ENCODE data around the gene EFCAB6. TPM values are rescaled to one million over a fixed set of nuclear protein-coding genes. Genes with fewer than 3 reads are reported as not detected.

Gene EFCAB6
- total and polyA plus RNA-seq, 10 donors = 0.07 to 2.8 (median 0.78) TPM

- Histone ChIP-seq H3K4me3 (no peak overlapping the region), H3K27me3 (replicated peaks in 1 of 7) (peaks cover 0 to 8% (median 0%) of the 10 kb centered on the region in 7 donors), H3K27ac (no peak overlapping the region), H3K36me3 (no peaks in the 10 kb centered on the region), H3K4me1 (no peaks in the 10 kb centered on the region), H3K9me3 (no peaks in the 10 kb centered on the region)
- no peak for DNase-seq
- TF ChIP-seq POLR2A (IDR thresholded peaks at IDR 0.05) = no peak
- no peak for TF ChIP-seq POLR2AphosphoS5 (IDR thresholded peaks at IDR 0.05)
- TF ChIP-seq CTCF (IDR thresholded peaks at IDR 0.05 in 8 of 11, conservative IDR thresholded peaks at IDR 0.05 in 3 of 11) = no peak
- WGBS, 5 donors = 93 to 98% (median 95%) methylated on average over 3 of the region's 3 CpGs
- intact Hi-C loops (cut with DNase I; ENCODE audit: low total_unique reads) = no loop called here
Observed at GRCh38 chr22:43504068-43504467, 308.0 kb downstream of the EFCAB6 start.

GRCh38 chr22:43502306-43502874 lies 309.7 kb downstream of the EFCAB6 start:
- H3K27ac ChIP-seq = no peak overlapping the region
- H3K9me3 ChIP-seq = no peaks in the 10 kb centered on the region
- WGBS, 5 donors = 70 to 87% (median 83%) methylated on average over 8 to 20 of the region's 20 CpGs
- no peaks in the 10 kb centered on the region for H3K36me3 ChIP-seq
- TF ChIP-seq POLR2A (IDR thresholded peaks at IDR 0.05) (no peak), POLR2AphosphoS5 (IDR thresholded peaks at IDR 0.05) (no peak), CTCF (IDR thresholded peaks at IDR 0.05 in 8 of 11, conservative IDR thresholded peaks at IDR 0.05 in 3 of 11) (no peak)
- H3K27me3 ChIP-seq (replicated peaks in 1 of 7) = peaks cover 0 to 8% (median 0%) of the 10 kb centered on the region in 7 donors
- no peak for DNase-seq
- intact Hi-C loops (cut with DNase I; ENCODE audit: low total_unique reads) = no loop called here
- no peaks in the 10 kb centered on the region for H3K4me1 ChIP-seq
- no peak overlapping the region for H3K4me3 ChIP-seq

- Histone ChIP-seq H3K9me3 (no peaks in the 10 kb centered on the region), H3K36me3 (no peaks in the 10 kb centered on the region), H3K4me1 (no peaks in the 10 kb centered on the region), H3K27ac (no peak overlapping the region), H3K4me3 (no peak overlapping the region), H3K27me3 (replicated peaks in 1 of 7) (peaks cover 0 to 8% (median 0%) of the 10 kb centered on the region in 7 donors)
- intact Hi-C loops (cut with DNase I; ENCODE audit: low total_unique reads) = no loop called here
- TF ChIP-seq CTCF (IDR thresholded peaks at IDR 0.05 in 8 of 11, conservative IDR thresholded peaks at IDR 0.05 in 3 of 11) (no peak), POLR2AphosphoS5 (IDR thresholded peaks at IDR 0.05) (no peak), POLR2A (IDR thresholded peaks at IDR 0.05) (no peak)
- no peak for DNase-seq
- WGBS, 5 donors = 69 to 79% (median 75%) methylated on average over 11 of the region's 11 CpGs
Observed at GRCh38 chr22:43501878-43502277, 310.2 kb downstream of the EFCAB6 start.

GRCh38 chr22:43500792-43501785 lies 311.0 kb downstream of the EFCAB6 start:
- DNase-seq = no peak
- Histone ChIP-seq H3K36me3 (no peaks in the 10 kb centered on the region), H3K9me3 (no peaks in the 10 kb centered on the region), H3K4me1 (no peaks in the 10 kb centered on the region), H3K4me3 (no peak overlapping the region), H3K27ac (no peak overlapping the region), H3K27me3 (replicated peaks in 1 of 7) (peaks cover 0 to 8% (median 0%) of the 10 kb centered on the region in 7 donors)
- WGBS, 5 donors = 78 to 84% (median 82%) methylated on average over 22 of the region's 22 CpGs
- no peak for TF ChIP-seq CTCF (IDR thresholded peaks at IDR 0.05 in 8 of 11, conservative IDR thresholded peaks at IDR 0.05 in 3 of 11)
- TF ChIP-seq POLR2AphosphoS5 (IDR thresholded peaks at IDR 0.05) = no peak
- TF ChIP-seq POLR2A (IDR thresholded peaks at IDR 0.05) = no peak
- intact Hi-C loops (cut with DNase I; ENCODE audit: low total_unique reads) = no loop called here
